GM19239 (cell line): Measurements from ENCODE around the gene PRSS36.

Experiments
- DNase-seq: peaks from one replicate; pipeline ENCODE4 v3.0.0; 2011; ENCODE audit warnings: low spot score; ENCODE audit not compliant: insufficient read length
- FAIRE-seq: peaks from 2 replicates; lab custom pipeline; 2011; peaks lifted over from hg19 to GRCh38; lab: Jason Lieb, UNC

PRSS36 gene

DNA sequence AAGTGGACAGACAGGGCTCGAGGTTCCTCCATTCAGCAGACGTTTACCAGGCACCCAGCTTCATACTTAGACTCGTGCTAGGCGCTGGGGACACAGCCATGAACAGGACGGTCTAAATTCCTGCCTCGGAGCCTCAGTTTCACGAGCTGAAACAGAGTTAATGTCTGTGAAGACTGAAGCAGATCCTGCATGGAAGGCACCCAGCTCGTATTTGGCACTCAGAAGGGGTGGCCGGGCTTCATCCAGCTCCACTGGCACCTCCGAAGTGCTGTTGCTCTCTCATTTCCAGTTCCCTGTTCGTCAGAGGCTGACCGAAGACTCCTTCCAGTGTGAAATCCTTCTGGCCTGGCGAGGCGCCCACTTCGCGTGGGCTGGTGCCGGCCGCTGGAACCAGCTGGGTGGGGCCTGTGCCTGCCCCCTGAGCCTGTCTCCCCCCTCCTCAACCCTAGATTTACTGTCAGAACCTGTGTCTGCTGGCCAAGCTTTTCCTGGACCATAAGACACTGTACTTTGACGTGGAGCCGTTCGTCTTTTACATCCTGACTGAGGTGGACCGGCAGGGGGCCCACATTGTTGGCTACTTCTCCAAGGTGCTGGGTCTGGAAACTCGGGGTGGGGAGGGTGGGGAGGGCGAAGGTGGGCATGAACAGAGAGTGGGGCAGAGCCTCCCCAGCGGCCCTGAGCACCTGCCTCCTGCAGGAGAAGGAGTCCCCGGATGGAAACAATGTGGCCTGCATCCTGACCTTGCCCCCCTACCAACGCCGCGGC lies 20.1 kb downstream of the PRSS36 start:
- FAIRE-seq, result no peak

DNA sequence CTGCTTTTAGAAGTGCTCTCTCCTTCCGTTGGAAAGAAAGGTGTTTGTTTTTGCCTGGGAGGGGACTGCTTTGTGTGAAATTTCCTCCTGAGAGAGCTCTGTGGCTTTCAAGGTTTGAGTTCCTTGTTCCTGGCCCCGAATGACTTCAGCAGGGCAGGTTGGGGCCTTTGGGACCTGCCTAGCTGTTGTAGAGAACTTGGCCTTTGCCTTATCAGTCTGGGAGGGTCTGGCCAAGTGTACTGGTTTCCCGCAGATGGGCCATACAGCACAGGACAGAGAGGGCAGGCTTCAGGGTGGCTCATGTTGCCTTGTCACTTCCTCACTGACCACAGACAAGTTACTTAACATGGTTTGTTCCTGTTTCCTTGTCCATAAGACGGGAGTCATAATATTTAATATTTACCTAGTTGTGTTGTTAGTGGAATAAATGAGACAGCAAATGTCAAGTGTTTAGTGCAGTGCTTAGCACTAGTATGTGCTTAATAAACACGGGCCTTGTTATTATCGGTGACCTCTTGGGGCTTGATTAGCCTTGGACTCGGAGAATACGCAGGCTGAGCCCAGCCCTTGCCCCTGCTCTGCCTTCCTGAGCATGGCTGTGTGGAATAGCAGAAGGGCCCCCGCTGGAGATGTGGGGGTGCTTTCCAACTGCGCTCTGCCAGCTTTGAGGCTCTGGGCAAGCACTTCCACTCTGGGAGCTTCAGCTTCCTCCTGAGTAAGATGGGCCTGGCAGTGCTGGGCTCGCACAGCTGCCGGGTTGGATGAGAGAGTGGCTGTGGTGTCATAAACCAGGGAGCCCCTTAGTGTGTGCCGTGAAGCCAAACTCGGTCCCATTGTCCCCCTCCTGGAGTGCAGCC lies 20.9 kb downstream of the PRSS36 start:
- FAIRE-seq (no peak), DNase-seq (no peak)

More for the DNA sequence above, 20.1 kb downstream of the PRSS36 start:
- DNase-seq, result no peak

DNA sequence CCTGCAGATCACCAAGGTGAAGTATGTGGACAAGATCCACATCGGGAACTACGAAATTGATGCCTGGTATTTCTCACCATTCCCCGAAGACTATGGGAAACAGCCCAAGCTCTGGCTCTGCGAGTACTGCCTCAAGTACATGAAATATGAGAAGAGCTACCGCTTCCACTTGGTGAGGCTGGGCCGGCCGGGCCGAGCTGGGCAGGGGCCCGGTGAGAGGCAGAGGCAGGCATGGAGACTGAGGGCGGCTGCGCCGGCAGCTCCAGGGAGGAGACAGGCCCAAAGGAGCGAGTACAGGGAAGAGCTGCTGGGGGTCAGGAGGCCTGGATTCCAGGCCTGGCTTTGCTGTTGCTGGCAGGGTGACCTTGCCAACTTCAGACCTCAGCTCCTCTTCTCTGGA lies 22.7 kb downstream of the PRSS36 start:
- FAIRE-seq (no peak), DNase-seq (no peak)

DNA sequence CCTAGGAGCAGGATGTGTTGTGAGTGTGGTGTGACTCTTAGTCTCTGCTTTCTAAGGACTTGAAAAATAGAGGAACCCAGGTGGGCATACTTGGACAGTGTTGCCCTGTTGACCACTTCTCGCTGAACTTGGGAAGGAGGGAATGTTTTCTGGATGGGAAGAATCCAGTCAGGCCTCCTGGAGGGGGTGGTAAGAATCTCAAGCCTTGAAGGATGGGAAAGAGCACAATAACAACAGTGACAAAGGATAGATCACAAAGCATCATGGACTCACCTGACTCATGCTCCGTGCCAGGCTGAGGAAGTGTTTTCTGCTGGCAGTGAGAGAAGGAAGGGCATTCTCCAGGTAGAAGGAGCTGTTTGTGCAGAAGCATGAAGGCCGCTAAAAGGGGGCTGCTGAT lies 24.0 kb downstream of the PRSS36 start:
- DNase-seq (no peak), FAIRE-seq (no peak)

DNA sequence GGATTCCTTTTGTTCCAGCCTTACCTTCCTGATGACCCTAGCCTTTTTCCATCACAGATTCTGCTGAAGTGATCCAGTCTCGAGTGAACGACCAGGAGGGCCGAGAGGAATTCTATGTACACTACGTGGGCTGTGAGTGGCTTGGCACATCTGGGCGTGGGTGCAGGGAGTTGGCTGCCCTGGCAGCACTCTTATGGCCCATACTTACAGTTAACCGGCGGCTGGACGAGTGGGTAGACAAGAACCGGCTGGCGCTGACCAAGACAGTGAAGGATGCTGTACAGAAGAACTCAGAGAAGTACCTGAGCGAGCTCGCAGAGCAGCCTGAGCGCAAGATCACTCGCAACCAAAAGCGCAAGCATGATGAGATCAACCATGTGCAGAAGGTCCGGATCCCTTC lies 29.7 kb downstream of the PRSS36 start:
- no peak for DNase-seq
- no peak for FAIRE-seq

DNA sequence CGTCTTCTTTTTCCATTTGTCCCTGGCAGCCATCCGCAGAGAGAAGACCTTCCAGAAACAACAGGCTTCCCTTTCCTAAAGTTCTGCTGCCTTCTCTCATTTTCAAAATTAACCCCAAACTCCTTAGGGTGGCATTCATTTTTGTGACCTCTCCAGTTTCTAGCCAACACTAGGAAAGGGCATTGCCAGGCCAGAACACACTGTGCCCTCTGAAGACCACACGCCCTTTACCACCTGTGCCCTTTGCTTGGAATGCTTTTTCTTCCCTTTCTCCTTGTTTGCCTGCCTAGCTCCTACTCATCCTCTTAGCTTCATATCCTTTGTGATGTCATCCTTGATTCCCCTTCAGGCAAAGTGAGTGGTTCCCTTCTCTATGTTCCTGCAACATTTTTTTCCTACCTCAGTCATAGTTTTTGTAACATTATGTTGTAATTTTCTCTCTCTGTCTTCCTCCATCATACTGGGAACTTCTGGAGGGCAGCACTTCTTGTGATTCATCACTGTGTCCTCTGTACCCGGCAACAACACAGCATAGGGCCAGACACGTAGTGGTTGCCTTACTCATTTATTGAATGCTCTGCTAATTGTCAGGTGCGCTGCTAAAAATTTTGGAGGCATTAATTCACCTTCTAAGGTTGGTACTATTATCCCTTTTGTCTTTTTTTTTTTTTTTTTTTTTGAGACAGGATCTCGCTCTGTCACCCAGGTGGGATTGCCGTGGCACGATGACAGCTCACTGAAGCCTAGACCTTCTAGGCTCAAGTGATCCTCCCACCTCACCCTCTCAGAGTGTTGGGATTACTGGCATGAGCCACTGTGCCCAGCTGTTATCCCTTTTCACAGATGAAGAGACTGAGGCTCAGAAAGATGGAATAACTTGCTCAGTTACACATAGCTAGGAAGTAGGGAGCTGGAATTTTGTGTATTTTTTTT lies 31.4 kb downstream of the PRSS36 start:
- DNase-seq (no peak), FAIRE-seq (peak; percentile 31)

DNA sequence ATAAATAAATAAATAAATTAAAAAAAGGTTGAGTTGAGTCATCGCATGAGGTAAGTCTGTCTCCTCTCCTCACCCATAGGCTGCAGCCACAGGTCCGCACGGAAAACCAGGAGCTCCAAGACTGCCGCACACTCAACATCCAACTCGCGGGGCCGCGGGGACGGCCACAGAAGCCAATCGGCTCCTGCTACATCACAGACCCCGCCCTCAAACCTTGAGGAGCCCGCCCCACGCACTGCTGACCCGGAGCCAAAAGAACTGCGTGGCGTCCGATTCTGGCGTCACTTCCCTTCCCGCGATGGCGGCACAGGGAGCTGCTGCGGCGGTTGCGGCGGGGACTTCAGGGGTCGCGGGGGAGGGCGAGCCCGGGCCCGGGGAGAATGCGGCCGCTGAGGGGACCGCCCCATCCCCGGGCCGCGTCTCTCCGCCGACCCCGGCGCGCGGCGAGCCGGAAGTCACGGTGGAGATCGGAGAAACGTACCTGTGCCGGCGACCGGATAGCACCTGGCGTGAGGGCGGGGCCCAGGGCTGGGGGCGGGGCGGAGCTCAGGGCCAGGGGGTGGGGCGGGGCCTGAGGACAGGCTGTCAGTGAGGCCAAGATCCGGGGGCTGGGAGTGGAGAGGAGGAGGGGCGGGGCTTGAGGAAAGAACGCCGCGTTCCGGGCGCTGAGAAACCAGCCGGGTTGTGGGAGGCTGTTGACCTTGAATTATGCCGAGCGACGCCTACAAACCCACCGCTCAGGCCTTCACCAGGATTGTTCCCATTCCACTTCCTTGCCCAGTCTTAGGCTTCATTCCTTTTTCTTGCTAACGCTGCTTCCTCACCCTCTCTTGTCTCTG lies 32.3 kb downstream of the PRSS36 start, which contains the start of gene KAT8:
Gene KAT8, plus strand, starts transcription at position 281 of the 839 bp plus-strand sequence. Its CDS starts 18 bp downstream, at position 299.
- FAIRE-seq (peak; percentile 96), DNase-seq (peak; percentile 93)

DNA sequence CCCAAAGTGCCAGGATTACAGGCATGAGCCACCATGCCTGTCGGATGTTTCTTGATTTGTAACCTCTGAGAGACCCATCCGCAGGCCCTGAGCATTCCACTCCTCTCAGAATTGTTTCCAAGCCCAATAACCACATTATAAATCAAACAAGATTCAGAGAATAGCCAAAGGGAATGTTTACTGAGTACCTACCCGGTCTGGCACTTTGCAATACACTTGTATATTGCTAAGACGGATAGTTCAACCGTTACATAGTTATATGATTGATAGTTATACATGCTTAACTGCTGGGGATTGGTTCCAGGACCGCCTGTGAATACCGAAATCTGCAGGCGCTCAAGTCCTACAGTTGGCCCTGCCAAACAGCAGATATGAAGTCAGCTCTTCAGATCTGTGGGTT lies 35.4 kb downstream of the PRSS36 start:
- DNase-seq, result no peak
- no peak for FAIRE-seq

DNA sequence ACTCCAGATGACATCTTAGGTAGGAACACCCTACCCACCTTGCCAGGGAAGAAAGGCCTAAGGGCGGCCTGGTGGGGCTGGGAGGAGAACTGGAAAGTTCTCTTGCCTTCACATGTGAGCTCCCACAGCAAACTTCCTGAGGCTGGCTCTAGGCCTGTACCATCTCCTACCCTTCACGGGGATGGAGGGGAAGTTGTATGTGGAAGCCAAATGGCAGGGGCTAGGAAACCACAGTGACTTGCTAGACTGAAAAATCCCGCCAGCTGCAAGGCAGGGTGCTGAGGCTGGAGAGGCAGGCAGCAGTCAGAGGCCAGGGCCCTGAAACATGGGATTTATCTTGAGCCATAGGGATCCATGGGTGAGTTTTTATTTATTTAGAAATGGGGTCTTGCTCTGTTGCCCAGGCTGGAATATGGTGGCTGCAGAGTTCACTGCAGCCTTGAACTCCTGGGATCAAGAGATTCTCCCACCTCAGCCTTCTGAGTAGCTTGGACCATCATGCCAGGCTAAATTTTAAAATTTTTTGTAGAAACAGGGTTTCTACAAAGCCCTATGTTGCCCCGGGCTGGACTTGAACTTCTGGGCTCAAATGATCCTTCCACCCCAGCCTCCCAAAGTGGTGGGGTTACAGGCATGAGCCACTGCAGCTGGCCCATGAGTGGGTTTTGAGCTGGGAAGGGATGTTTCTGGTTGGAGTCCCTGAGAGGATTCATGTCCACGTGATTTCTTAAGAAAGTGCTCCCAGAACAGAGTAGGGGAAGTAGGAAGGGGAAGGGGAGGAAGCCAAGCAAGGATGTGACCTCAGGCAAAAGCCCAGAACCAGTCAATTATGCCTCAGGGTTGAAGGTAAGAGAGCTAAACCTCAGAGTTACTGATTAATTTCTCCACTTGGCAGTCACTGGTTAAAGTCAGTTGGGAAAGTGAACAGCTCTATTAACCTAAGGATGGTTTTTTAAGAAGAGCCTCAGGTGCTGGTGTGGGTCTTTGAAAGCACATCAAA lies 36.4 kb downstream of the PRSS36 start:
- FAIRE-seq, result peak; percentile 90
- peak; percentile 63 for DNase-seq

DNA sequence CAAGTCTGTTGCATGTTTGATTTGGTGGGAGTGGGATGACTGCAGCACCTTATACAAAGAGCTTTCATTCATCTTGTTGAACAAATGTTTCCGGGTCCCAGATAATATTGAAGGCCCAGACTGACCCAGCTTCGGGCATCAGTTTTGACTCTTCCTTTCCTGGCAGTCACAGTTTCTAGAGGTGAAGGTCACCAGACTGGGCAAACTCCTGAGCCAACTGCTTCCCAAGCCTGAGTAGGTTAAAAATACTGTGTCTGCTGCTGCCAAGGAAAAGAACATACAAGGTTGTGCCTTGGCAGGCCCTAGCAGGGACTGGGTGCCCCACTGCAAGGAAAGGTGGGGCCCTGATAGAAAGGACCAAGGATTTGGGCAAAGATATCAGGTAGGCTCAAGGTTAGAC lies 37.2 kb downstream of the PRSS36 start:
- DNase-seq (no peak), FAIRE-seq (no peak)

DNA sequence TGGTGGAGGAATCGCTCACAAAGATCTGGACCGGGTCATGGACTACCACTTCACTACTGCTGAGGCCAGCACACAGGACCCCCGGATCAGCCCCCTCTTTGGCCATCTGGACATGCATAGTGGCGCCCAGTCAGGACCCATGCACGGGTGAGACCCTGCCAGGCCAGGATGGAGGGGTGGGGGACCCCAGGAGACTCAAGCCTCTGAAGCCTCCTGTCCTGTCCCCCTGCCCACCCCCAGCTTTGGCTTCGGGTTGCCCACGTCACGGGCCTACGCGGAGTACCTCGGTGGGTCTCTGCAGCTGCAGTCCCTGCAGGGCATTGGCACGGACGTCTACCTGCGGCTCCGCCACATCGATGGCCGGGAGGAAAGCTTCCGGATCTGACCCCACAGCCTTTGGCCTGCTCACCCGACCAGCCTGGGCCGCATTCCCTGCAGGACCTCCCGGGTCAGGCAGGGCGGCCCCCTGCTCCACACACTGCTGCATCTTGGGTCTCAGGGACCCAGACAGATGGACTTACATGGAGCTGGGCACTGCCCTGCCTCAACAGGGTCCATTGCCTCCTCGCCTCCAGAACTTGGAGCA lies 37.9 kb downstream of the PRSS36 start:
- DNase-seq (no peak), FAIRE-seq (no peak)

DNA sequence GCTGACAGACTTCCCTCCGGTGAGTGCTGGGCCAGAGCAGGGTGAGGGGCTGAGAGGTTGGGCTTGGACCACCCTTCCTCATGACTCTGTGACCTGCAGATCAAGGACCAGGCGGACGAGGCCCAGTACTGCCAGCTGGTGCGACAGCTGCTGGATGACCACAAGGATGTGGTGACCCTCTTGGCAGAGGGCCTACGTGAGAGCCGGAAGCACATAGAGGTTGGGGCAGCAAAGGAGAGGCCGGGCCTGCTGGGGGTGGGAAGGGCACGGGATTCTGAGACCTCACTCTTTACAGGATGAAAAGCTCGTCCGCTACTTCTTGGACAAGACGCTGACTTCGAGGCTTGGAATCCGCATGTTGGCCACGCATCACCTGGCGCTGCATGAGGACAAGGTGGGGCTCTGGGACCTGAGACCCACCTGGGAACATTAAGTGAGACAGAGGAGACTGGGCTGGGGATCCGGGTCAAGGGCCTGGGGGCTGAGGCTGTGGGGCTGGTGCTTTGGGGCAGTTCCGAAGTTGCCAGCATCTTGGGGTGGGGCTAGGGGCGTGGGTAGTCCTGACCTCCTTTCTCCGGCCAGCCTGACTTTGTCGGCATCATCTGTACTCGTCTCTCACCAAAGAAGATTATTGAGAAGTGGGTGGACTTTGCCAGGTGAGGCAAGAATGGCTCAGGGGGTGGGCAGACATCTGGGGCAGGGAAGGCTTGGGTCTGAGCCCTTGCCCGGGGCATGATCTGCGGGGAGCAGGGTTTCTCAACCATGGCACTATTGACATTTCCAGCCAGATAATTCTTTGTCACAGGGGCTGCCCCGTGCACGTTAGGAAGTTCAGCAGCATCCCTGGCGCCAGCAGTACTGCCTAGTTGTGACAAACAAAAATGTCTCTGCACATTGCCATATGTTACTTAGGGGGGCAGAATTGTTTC lies 39.5 kb downstream of the PRSS36 start:
- no peak for FAIRE-seq
- DNase-seq, result no peak

DNA sequence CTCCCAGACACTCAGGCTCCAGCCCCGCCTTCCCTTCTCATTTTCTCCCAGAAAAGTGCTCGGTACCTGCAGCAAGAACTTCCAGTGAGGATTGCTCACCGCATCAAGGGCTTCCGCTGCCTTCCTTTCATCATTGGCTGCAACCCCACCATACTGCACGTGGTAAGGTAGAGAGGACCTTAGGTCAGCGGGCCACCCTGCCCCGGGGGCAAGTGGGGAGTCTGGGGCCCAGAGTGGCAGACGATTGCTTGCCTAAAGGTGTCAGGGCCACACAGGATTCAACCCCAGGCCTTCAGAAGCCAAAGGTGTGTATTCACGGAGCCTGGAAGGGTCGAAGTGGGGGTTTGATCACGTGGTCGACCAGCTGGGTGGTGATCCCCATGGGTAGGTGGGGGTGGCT lies 40.2 kb downstream of the PRSS36 start:
- FAIRE-seq (no peak), DNase-seq (no peak)

DNA sequence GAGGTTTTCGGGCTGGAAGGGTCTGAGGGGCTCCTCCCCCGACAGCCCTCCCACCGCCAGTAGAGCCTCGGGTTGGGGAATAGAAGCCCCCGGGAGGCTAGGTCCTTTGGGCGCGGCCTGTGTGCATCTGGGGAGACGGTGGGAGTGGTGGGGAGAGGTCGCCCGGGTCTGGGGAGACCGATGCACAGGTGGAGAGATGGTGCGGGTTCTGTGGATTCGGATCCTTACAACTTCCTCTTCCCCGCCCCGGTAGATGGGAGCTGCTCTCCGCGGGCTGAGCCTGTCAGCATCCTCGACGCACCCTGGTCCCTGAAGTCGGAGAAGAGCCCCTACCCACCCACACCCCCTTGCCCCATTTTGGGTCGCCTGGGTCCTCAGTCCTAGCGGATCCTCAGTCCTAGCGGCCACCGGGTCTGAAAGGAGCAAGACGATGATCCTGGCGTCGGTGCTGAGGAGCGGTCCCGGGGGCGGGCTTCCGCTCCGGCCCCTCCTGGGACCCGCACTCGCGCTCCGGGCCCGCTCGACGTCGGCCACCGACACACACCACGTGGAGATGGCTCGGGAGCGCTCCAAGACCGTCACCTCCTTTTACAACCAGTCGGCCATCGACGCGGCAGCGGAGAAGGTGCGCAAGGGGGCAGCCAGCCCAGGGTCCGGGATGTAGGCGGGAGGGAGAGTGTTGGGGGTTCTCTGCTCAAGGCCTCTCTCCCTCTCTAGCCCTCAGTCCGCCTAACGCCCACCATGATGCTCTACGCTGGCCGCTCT lies 40.9 kb downstream of the PRSS36 start:
- no peak for DNase-seq
- no peak for FAIRE-seq

DNA sequence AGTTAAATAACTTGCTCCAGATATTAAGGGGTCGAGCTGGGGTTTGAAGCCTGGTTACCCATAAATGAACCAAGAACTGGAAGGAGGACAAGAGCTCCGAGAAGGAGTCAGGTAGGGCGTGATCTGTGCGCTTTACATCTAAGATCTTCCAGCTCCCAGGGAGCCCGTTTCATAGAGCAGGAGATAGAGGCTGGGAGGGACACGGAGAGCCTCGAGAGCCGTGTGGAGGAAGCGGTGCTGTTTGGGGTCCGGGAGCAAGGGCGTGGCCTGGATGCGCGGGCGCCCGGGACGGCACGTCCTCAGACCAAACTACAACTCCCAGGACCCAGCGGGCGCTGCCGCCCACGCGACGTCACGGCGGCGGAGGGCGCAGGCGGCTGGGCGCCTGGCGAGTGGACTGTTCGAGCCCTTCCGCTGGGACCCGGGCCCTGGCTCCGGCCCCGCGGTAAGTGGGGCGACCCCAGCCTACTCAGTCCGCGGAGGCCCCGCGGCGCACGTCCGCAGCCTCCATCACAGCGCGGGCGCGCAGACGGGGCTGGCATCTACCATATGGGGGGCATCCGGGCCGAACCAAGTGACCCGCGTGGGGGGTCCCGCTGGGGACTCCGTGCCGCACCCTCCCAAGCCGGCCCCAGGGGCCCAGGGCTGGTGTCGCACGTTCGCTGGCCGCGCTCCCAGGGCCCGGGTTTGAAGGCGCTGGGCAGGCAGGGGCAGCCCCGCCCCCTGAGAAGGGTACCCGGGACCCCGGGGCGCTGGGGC lies 41.7 kb downstream of the PRSS36 start, which contains the start of gene BCKDK:
Gene BCKDK, plus strand, starts transcription at position 352 of the 759 bp plus-strand sequence. CDS start 838 bp downstream, outside the sequence.
- DNase-seq, result peak; percentile 93

More for the DNA sequence above, 41.7 kb downstream of the PRSS36 start, which contains the start of gene BCKDK:
- FAIRE-seq, result peak; percentile 79
